K562 (cell line): ENCODE measurements around the gene YJU2. TPM values are rescaled to one million over a fixed set of nuclear protein-coding genes. Genes with fewer than 3 reads are reported as not detected.

ENCODE experiments used
- ELF1 ChIP-seq: fragments of 200-800 bp; sonication (Bioruptor generic); IDR thresholded peaks from 2 replicates; pipeline ENCODE4 v1.6.1; 2016; ENCODE audit warnings: missing genetic modification characterization, missing compliant biosample characterization
- HNRNPUL1 ChIP-seq: fragments of 200-400 bp; formaldehyde crosslinking; IDR thresholded peaks from 2 replicates; pipeline ENCODE4 v1.6.1; 2017; ENCODE audit warnings: low read length
- NR2C2 ChIP-seq, 2 experiments: fragments of 200-800 bp in 1 of 2; sonication (Bioruptor generic) in 1 of 2; sonication (generic) in 1 of 2; formaldehyde crosslinking in 1 of 2; IDR thresholded peaks; 2 replicates each; pipeline versions ENCODE4 v1.6.1 to v1.8.0; 2016 to 2022; ENCODE audit warnings: mild to moderate bottlenecking in 1 of 2, missing compliant biosample characterization in 1 of 2, missing genetic modification characterization in 1 of 2, missing genetic modification reagents in 1 of 2
- RB1 ChIP-seq: fragments of 450-650 bp; IDR thresholded peaks from 2 replicates; pipeline ENCODE4 v1.6.1; 2017; ENCODE audit warnings: low read depth, mild to moderate bottlenecking
- RHOXF2B ChIP-seq: fragments of 250-450 bp; sonication (Bioruptor Pico); conservative IDR thresholded peaks from 2 replicates; pipeline ENCODE4 v1.5.1; 2021
- TCF7 ChIP-seq: sonication (generic); IDR thresholded peaks from 2 replicates; pipeline ENCODE4 v1.6.1; 2016; ENCODE audit warnings: antibody characterized with exemption, borderline replicate concordance
- ZC3H4 ChIP-seq: sonication (generic); formaldehyde crosslinking; IDR thresholded peaks from 2 replicates; pipeline ENCODE4 v1.9.0; 2021; ENCODE audit warnings: missing genetic modification reagents, borderline replicate concordance
- ZFX ChIP-seq: sonication (generic); formaldehyde crosslinking; IDR thresholded peaks from 2 replicates; pipeline ENCODE4 v1.8.0; 2022; ENCODE audit warnings: mild to moderate bottlenecking, missing genetic modification reagents, moderate library complexity
- polyA plus RNA-seq, 8 experiments: library from polyadenylated mRNA; depleted of rRNA in 4 of 8; stranded (reverse) in 5 of 8; unstranded in 3 of 8; fragments of >200 nt; fragmentation: Nextera tagmentation in 2 of 8; fragmentation: Illumina TruSeq in 1 of 8; extraction: Ambion mirVana in 2 of 8; extraction: Trizol in 1 of 8; gene quantifications; 2 replicates each; pipeline versions ENCODE4 v1.2.1 to v1.2.3, GENCODE V29; 2011 to 2014; ENCODE audit warnings: inconsistent platforms in 1 of 8, missing spikeins in 1 of 8
- total RNA-seq, 7 experiments: library from RNA; depleted of rRNA in 6 of 7; stranded (reverse); fragments of >200 nt in 6 of 7; fragmentation: Illumina TruSeq in 2 of 7; extraction: Trizol in 2 of 7; gene quantifications; 2 replicates each; pipeline versions ENCODE4 v1.2.1 to v1.2.3, GENCODE V29; 2011 to 2021; ENCODE audit warnings: low replicate concordance in 1 of 7
- TF ChIP-seq, protein P1 (sequence below): fragments of 450-650 bp; IDR thresholded peaks from one replicate; pipeline ENCODE4 v1.6.1; 2018; ENCODE audit warnings: mild to moderate bottlenecking, moderate library complexity; ENCODE audit not compliant: partially characterized antibody
- TF ChIP-seq, protein P2 (sequence below): sonication (generic); formaldehyde crosslinking; IDR thresholded peaks from 2 replicates; pipeline ENCODE4 v1.9.0; 2022; ENCODE audit warnings: mild to moderate bottlenecking, missing genetic modification reagents
- TF ChIP-seq, protein P3 (sequence below): fragments of 450-650 bp; formaldehyde crosslinking; IDR thresholded peaks from 2 replicates; pipeline ENCODE4 v1.4.0; 2020; ENCODE audit warnings: mild to moderate bottlenecking
- TF ChIP-seq, protein P4 (sequence below): fragments of 450-650 bp; IDR thresholded peaks from 2 replicates; pipeline ENCODE4 v1.6.1; 2016; ENCODE audit warnings: mild to moderate bottlenecking
- TF ChIP-seq, protein P5 (sequence below): sonication (generic); formaldehyde crosslinking; IDR thresholded peaks from 2 replicates; pipeline ENCODE4 v1.8.1; 2022; ENCODE audit warnings: missing genetic modification reagents

Gene YJU2
- total and polyA plus RNA-seq, 9 of the 15 experiments (the other 6 are each of a cell fraction or from before 2014, with no cell fraction given): 0.41 to 34.9 (median 19.3) TPM

DNA sequence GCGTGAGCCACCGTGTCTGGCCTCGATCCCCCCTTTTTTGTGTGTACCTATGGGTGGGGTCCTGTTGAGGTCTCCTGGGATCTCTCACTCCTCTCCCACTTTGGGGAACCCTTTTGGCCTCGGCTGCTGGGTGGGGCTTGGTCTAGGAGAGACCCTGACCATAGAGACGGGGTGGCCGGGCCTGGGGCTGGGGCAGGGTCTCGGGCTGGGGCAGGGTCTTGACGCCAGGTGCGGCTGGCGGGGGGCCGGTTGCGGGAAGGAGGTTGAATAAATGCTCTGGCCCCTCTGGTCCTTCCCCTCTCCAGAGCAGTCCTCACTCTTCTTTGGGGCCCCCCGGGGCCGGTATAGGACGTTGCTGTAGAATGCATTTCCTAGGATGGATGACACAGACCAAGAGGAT lies 45.6 kb downstream of the YJU2 start (continued):
- TF ChIP-seq, protein P1, sequence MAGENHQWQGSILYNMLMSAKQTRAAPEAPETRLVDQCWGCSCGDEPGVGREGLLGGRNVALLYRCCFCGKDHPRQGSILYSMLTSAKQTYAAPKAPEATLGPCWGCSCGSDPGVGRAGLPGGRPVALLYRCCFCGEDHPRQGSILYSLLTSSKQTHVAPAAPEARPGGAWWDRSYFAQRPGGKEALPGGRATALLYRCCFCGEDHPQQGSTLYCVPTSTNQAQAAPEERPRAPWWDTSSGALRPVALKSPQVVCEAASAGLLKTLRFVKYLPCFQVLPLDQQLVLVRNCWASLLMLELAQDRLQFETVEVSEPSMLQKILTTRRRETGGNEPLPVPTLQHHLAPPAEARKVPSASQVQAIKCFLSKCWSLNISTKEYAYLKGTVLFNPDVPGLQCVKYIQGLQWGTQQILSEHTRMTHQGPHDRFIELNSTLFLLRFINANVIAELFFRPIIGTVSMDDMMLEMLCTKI: no peak
- TF ChIP-seq ELF1 (tag): no peak
- TF ChIP-seq RHOXF2B (CRISPR knock-in tag): no peak
- no peak for TF ChIP-seq ZFX (CRISPR knock-in tag)
- no peak for TF ChIP-seq HNRNPUL1
- TF ChIP-seq RB1: no peak
- TF ChIP-seq TCF7: no peak
- TF ChIP-seq NR2C2 (CRISPR knock-in tag; IDR thresholded peaks at IDR 0.05): no peak
- no peak for TF ChIP-seq NR2C2 (tag; IDR thresholded peaks at IDR 0.05)
- TF ChIP-seq ZC3H4: no peak
- TF ChIP-seq, protein P2, sequence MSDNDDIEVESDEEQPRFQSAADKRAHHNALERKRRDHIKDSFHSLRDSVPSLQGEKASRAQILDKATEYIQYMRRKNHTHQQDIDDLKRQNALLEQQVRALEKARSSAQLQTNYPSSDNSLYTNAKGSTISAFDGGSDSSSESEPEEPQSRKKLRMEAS (CRISPR knock-in tag): no peak
- TF ChIP-seq, protein P3, sequence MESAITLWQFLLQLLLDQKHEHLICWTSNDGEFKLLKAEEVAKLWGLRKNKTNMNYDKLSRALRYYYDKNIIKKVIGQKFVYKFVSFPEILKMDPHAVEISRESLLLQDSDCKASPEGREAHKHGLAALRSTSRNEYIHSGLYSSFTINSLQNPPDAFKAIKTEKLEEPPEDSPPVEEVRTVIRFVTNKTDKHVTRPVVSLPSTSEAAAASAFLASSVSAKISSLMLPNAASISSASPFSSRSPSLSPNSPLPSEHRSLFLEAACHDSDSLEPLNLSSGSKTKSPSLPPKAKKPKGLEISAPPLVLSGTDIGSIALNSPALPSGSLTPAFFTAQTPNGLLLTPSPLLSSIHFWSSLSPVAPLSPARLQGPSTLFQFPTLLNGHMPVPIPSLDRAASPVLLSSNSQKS: no peak
- TF ChIP-seq, protein P4, sequence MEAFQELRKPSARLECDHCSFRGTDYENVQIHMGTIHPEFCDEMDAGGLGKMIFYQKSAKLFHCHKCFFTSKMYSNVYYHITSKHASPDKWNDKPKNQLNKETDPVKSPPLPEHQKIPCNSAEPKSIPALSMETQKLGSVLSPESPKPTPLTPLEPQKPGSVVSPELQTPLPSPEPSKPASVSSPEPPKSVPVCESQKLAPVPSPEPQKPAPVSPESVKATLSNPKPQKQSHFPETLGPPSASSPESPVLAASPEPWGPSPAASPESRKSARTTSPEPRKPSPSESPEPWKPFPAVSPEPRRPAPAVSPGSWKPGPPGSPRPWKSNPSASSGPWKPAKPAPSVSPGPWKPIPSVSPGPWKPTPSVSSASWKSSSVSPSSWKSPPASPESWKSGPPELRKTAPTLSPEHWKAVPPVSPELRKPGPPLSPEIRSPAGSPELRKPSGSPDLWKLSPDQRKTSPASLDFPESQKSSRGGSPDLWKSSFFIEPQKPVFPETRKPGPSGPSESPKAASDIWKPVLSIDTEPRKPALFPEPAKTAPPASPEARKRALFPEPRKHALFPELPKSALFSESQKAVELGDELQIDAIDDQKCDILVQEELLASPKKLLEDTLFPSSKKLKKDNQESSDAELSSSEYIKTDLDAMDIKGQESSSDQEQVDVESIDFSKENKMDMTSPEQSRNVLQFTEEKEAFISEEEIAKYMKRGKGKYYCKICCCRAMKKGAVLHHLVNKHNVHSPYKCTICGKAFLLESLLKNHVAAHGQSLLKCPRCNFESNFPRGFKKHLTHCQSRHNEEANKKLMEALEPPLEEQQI: no peak
- TF ChIP-seq, protein P5, sequence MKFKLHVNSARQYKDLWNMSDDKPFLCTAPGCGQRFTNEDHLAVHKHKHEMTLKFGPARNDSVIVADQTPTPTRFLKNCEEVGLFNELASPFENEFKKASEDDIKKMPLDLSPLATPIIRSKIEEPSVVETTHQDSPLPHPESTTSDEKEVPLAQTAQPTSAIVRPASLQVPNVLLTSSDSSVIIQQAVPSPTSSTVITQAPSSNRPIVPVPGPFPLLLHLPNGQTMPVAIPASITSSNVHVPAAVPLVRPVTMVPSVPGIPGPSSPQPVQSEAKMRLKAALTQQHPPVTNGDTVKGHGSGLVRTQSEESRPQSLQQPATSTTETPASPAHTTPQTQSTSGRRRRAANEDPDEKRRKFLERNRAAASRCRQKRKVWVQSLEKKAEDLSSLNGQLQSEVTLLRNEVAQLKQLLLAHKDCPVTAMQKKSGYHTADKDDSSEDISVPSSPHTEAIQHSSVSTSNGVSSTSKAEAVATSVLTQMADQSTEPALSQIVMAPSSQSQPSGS (CRISPR knock-in tag): no peak
